Upper lobe of right lung (tissue), 1 donor: ENCODE results near the gene NRXN3. TPM values are rescaled to one million over a fixed set of nuclear protein-coding genes. Genes with fewer than 3 reads are reported as not detected.

Experiments used
- ATAC-seq: fragments of 200-7000 bp; cut with Tn5 transposase; one replicate; pipeline ENCODE4 v1.9.1; 2020; ENCODE audit warnings: mild to moderate bottlenecking, moderate library complexity
- DNase-seq: peaks from one replicate; pipeline ENCODE4 v3.0.0-alpha.2; 2020
- H3K27ac ChIP-seq: fragments of 200-600 bp; one replicate; pipeline ENCODE4 v1.8.0; 2022
- H3K27me3 ChIP-seq: fragments of 200-600 bp; one replicate; pipeline ENCODE4 v1.8.0; 2022; ENCODE audit warnings: mild to moderate bottlenecking
- H3K36me3 ChIP-seq: fragments of 200-600 bp; one replicate; pipeline ENCODE4 v1.8.0; 2022
- H3K4me1 ChIP-seq: fragments of 200-600 bp; one replicate; pipeline ENCODE4 v1.8.0; 2022
- H3K4me3 ChIP-seq: fragments of 200-600 bp; one replicate; pipeline ENCODE4 v1.8.0; 2022; ENCODE audit warnings: mild to moderate bottlenecking
- H3K9me3 ChIP-seq: fragments of 200-600 bp; one replicate; pipeline ENCODE4 v1.8.0; 2022
- intact Hi-C: fragments of 100-400 bp; cut with DNase I; formaldehyde crosslinking; loops from one replicate; pipeline ENCODE4 v1.11.0; 2022
- total RNA-seq: library from RNA; stranded (reverse); fragmentation: NEBNext Ultra II Directional; extraction: Animal tissue kit (Norgen Biotek cat#: 25700); gene quantifications from one replicate; pipeline ENCODE4 v1.2.1, GENCODE V29; 2021
- TF ChIP-seq, protein P1 (sequence below): fragments of 200-600 bp; IDR thresholded peaks from one replicate; pipeline ENCODE4 v1.8.0; 2022; ENCODE audit warnings: antibody characterized with exemption
- donor health status: DM: no; HTN: yes; CAD: no; lungs with severe emphysema.

NRXN3 gene
- total RNA-seq, 1 donor from 2014 or later, result 10.0 TPM

DNA sequence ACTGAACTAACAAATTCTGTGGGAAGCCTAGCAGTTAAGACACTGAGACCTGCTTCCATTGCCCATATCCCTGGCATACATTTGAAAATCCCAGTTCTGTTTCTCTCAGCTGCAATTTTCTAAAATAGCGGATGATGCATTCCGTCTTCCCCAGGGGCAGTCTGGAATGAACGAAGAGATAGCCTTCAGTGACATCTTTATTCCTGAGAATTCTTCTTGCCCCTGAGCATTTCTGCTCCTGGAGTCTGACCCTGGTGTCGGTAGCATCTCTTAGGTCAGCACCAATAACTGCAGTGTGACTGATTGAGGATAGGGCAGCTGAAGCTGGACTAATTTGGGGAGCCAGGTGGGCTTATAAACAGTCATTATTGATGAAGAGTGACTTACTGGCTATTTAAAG is 1488.6 kb downstream of the NRXN3 start:
- H3K4me1 ChIP-seq, result no peaks in the 10 kb centered on the region
- intact Hi-C loops, result no loop called here
- H3K36me3 ChIP-seq, result no peaks in the 10 kb centered on the region
- ATAC-seq (no peak), DNase-seq (no peak)
- H3K9me3 ChIP-seq, result no peaks in the 10 kb centered on the region
- TF ChIP-seq, protein P1, sequence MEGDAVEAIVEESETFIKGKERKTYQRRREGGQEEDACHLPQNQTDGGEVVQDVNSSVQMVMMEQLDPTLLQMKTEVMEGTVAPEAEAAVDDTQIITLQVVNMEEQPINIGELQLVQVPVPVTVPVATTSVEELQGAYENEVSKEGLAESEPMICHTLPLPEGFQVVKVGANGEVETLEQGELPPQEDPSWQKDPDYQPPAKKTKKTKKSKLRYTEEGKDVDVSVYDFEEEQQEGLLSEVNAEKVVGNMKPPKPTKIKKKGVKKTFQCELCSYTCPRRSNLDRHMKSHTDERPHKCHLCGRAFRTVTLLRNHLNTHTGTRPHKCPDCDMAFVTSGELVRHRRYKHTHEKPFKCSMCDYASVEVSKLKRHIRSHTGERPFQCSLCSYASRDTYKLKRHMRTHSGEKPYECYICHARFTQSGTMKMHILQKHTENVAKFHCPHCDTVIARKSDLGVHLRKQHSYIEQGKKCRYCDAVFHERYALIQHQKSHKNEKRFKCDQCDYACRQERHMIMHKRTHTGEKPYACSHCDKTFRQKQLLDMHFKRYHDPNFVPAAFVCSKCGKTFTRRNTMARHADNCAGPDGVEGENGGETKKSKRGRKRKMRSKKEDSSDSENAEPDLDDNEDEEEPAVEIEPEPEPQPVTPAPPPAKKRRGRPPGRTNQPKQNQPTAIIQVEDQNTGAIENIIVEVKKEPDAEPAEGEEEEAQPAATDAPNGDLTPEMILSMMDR, result no peak
- H3K27me3 ChIP-seq, result no peaks in the 10 kb centered on the region
- no peak overlapping the region for H3K4me3 ChIP-seq
- no peak overlapping the region for H3K27ac ChIP-seq

DNA sequence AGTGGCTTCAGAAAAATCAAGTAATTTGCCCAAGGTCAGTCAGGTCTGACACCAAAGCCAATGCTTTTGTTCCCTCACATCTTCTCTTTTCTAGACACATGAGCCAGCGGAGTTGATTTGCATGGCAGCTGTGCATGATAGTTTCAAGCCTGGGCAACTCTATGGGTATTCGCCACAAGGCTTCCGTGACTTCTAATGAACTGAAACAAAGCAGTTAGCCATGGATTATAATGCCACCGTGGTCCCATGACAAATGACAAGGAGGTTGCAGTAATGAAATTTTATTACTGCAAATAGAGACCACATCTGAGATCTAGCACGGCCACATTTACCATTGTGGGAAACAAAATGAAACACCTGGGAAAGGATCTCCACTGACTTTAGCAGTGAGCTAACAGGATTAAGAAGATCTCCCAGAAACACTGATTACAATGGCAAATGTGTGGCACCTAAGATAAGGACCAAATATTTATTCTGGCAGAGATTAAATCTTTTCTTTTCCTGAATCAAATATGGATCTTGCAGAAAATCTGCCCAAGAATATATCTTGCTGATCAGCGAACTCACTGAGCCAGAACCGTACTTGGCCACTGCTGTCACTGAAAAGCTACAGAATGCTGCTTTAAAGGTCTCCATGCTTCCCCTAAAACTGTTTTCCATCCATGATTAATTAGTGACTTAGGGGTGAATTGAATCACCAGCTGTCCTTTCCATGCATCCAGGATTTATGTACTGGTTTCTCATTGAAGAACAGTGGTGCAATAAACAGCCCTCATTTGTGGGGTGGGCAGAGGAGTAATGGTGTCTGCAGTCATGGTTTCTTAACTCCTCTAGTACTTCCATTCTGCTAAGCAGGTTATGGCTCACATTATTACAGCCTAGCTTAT is 1490.1 kb downstream of the NRXN3 start:
- ATAC-seq, result no peak
- no peak for DNase-seq

DNA sequence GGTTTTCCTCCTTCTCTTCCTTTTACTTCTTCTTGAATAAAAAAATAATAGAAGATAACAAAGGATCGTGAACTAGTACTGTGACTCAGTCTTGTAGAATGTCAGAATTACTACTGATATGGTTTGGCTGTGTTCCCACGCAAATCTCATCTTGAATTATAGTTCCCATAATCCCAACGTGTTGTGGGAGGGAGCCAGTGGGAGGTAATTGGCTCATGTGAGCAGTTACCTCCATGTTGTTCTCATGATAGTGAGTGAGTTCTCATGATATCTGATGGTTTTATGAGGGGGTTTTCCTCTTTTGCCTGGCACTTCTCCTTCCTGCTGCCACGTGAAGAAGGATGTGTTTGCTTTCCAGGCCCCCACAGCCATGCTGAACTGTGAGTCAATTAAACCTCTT is 1491.6 kb downstream of the NRXN3 start:
- TF ChIP-seq, protein P1, result no peak
- H3K27ac ChIP-seq, result no peak overlapping the region
- H3K27me3 ChIP-seq, result no peaks in the 10 kb centered on the region
- no peaks in the 10 kb centered on the region for H3K4me1 ChIP-seq
- no peak for DNase-seq
- intact Hi-C loops, result no loop called here
- H3K36me3 ChIP-seq, result no peaks in the 10 kb centered on the region
- no peaks in the 10 kb centered on the region for H3K9me3 ChIP-seq
- ATAC-seq, result no peak
- H3K4me3 ChIP-seq, result no peak overlapping the region

More for the DNA sequence above, 1490.1 kb downstream of the NRXN3 start:
- Histone ChIP-seq H3K27ac (no peak overlapping the region), H3K36me3 (no peaks in the 10 kb centered on the region), H3K9me3 (no peaks in the 10 kb centered on the region), H3K4me1 (no peaks in the 10 kb centered on the region), H3K27me3 (no peaks in the 10 kb centered on the region), H3K4me3 (no peak overlapping the region)
- TF ChIP-seq, protein P1, result no peak
- intact Hi-C loops, result no loop called here

DNA sequence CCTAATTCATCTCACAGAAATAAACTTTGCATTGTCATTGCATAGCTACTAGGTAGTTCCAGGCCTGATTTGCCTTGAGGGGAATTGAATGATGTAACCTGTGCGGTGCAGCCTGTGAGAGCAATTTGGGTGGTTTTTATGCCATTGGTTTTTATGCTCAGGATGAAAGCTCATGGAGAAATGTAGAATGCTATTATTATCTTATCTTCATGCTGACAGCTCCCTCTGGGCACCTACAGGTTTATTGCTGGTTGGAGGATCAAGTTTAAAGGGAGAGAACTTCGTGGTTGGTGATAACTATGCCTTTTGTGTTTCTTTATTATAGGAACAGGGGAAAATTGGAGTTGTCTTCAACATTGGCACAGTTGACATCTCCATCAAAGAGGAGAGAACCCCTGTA is 1493.3 kb downstream of the NRXN3 start:
- DNase-seq (no peak), ATAC-seq (no peak)
- Histone ChIP-seq H3K27me3 (no peaks in the 10 kb centered on the region), H3K27ac (no peak overlapping the region), H3K9me3 (no peaks in the 10 kb centered on the region), H3K4me3 (no peak overlapping the region), H3K4me1 (no peaks in the 10 kb centered on the region), H3K36me3 (no peaks in the 10 kb centered on the region)
- intact Hi-C loops, result no loop called here
- TF ChIP-seq, protein P1, result no peak

DNA sequence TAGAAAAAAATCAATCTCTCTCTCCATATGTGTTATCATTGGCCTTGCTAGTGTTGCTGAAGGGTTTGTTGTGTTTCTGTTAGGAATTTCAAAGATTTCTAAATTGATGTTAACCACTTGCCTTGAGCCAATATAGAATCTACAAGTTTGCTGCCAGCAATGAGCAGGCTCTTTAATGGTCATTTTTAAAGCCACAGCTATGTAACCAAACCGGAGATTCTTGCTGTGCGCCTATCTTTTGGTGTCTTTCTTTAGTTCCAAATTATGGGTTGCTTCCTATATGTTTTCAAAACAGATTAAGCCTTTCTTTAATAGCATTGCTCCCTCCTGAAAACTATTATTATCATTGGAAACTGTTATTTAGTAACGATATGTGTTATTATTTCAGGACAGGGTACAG is 1495.4 kb downstream of the NRXN3 start:
- TF ChIP-seq, protein P1, result no peak
- DNase-seq (no peak), ATAC-seq (no peak)
- Histone ChIP-seq H3K36me3 (no peaks in the 10 kb centered on the region), H3K4me3 (no peak overlapping the region), H3K4me1 (no peaks in the 10 kb centered on the region), H3K27ac (no peak overlapping the region), H3K27me3 (no peaks in the 10 kb centered on the region), H3K9me3 (no peaks in the 10 kb centered on the region)
- intact Hi-C loops, result no loop called here
